Parathyroid adenoma (tissue), 2 donors: ENCODE data around the gene ST6GALNAC4.

Experiments
- H2AFZ ChIP-seq: fragments of 300-600 bp; sonication (generic); one replicate; pipeline ENCODE4 v1.7.0; 2017; ENCODE audit warnings: antibody characterized with exemption, mild to moderate bottlenecking
- H3K27ac ChIP-seq: fragments of 300-600 bp; sonication (generic); one replicate; pipeline ENCODE4 v1.7.0; 2017
- H3K27me3 ChIP-seq: fragments of 300-600 bp; sonication (generic); one replicate; pipeline ENCODE4 v1.7.0; 2017; ENCODE audit warnings: low read length; ENCODE audit not compliant: control insufficient read depth, insufficient read depth
- H3K36me3 ChIP-seq: fragments of 300-600 bp; sonication (generic); one replicate; pipeline ENCODE4 v1.7.0; 2017; ENCODE audit warnings: low read length; ENCODE audit not compliant: control insufficient read depth, insufficient read depth
- H3K4me1 ChIP-seq: fragments of 300-600 bp; sonication (generic); one replicate; pipeline ENCODE4 v1.7.0; 2017; ENCODE audit warnings: control low read depth
- H3K4me2 ChIP-seq: fragments of 300-600 bp; sonication (generic); one replicate; pipeline ENCODE4 v1.7.0; 2017; ENCODE audit warnings: low read length
- H3K4me3 ChIP-seq: fragments of 300-600 bp; sonication (generic); one replicate; pipeline ENCODE4 v1.7.0; 2017; ENCODE audit warnings: low read depth, low read length
- H3K79me2 ChIP-seq: fragments of 300-600 bp; sonication (generic); one replicate; pipeline ENCODE4 v1.7.0; 2017; ENCODE audit warnings: control low read depth
- H3K9ac ChIP-seq: fragments of 300-600 bp; sonication (generic); one replicate; pipeline ENCODE4 v1.7.0; 2017; ENCODE audit warnings: mild to moderate bottlenecking
- H3K9me3 ChIP-seq: fragments of 300-600 bp; sonication (generic); one replicate; pipeline ENCODE4 v1.7.0; 2017; ENCODE audit warnings: low read length; ENCODE audit not compliant: control insufficient read depth
- CTCF ChIP-seq: fragments of 300-600 bp; sonication (generic); IDR thresholded peaks from one replicate; pipeline ENCODE4 v1.7.0; 2017; ENCODE audit warnings: antibody characterized with exemption, mild to moderate bottlenecking
- donor health status: primary hyperparathyroidism.

Gene ST6GALNAC4

GRCh38 chr9:127908660-127908926 lies 8.2 kb downstream of the ST6GALNAC4 start:
- H3K79me2 ChIP-seq = no peaks in the 10 kb centered on the region
- no peak overlapping the region for H3K9ac ChIP-seq
- no peaks in the 10 kb centered on the region for H3K36me3 ChIP-seq
- H3K4me2 ChIP-seq = no peak overlapping the region
- no peaks in the 10 kb centered on the region for H3K4me1 ChIP-seq
- TF ChIP-seq CTCF = no peak
- no peak overlapping the region for H3K4me3 ChIP-seq
- no peaks in the 10 kb centered on the region for H3K27me3 ChIP-seq
- H3K9me3 ChIP-seq = no peaks in the 10 kb centered on the region
- H2AFZ ChIP-seq = no peak overlapping the region
- no peak overlapping the region for H3K27ac ChIP-seq

- H3K4me3 ChIP-seq = no peak overlapping the region
- no peak for TF ChIP-seq CTCF
- no peaks in the 10 kb centered on the region for H3K9me3 ChIP-seq
- no peaks in the 10 kb centered on the region for H3K4me1 ChIP-seq
- H3K36me3 ChIP-seq = no peaks in the 10 kb centered on the region
- no peak overlapping the region for H3K27ac ChIP-seq
- no peak overlapping the region for H2AFZ ChIP-seq
- no peak overlapping the region for H3K4me2 ChIP-seq
- H3K27me3 ChIP-seq = no peaks in the 10 kb centered on the region
- no peaks in the 10 kb centered on the region for H3K79me2 ChIP-seq
- no peak overlapping the region for H3K9ac ChIP-seq
Measured at GRCh38 chr9:127907867-127908659, 8.8 kb downstream of the ST6GALNAC4 start.

GRCh38 chr9:127905788-127906191 lies 11.1 kb downstream of the ST6GALNAC4 start:
- Histone ChIP-seq H3K4me1 (no peaks in the 10 kb centered on the region), H3K27me3 (no peaks in the 10 kb centered on the region), H3K4me3 (no peak overlapping the region), H3K9me3 (no peaks in the 10 kb centered on the region), H3K79me2 (no peaks in the 10 kb centered on the region), H3K9ac (no peak overlapping the region), H2AFZ (no peak overlapping the region), H3K27ac (no peak overlapping the region), H3K4me2 (no peak overlapping the region), H3K36me3 (no peaks in the 10 kb centered on the region)
- no peak for TF ChIP-seq CTCF

GRCh38 chr9:127905004-127905728 lies 11.7 kb downstream of the ST6GALNAC4 start:
- H3K27ac ChIP-seq = peak overlapping the region; percentile 47
- H3K9me3 ChIP-seq = no peaks in the 10 kb centered on the region
- TF ChIP-seq CTCF = no peak
- H3K4me1 ChIP-seq = no peaks in the 10 kb centered on the region
- no peak overlapping the region for H3K9ac ChIP-seq
- no peak overlapping the region for H3K4me2 ChIP-seq
- H3K36me3 ChIP-seq = no peaks in the 10 kb centered on the region
- no peaks in the 10 kb centered on the region for H3K79me2 ChIP-seq
- no peak overlapping the region for H2AFZ ChIP-seq
- no peak overlapping the region for H3K4me3 ChIP-seq
- H3K27me3 ChIP-seq = no peaks in the 10 kb centered on the region

GRCh38 chr9:127904561-127905003 lies 12.3 kb downstream of the ST6GALNAC4 start:
- Histone ChIP-seq H3K27me3 (no peaks in the 10 kb centered on the region), H3K27ac (peak overlapping the region; percentile 47), H3K79me2 (no peaks in the 10 kb centered on the region), H2AFZ (no peak overlapping the region), H3K4me2 (no peak overlapping the region), H3K9ac (no peak overlapping the region), H3K4me3 (no peak overlapping the region), H3K36me3 (no peaks in the 10 kb centered on the region), H3K4me1 (peaks cover 3% of the 10 kb centered on the region), H3K9me3 (no peaks in the 10 kb centered on the region)
- TF ChIP-seq CTCF = no peak
